ENCODE results near the gene HTATIP2. TPM values are rescaled to one million over a fixed set of nuclear protein-coding genes. Genes with fewer than 3 reads are reported as not detected.
A peak's percentile ranks its signal among the peaks of the same experiment; 100 is the strongest.
"Not testable (repeated sequence)": the region's sequence is repeated elsewhere in the genome, so short reads cannot be mapped to it uniquely, and the experiment has no call there.

The HTATIP2 gene
- total RNA-seq, 2 experiments from 2014 or later, result 41.4 to 60.4 TPM

- no peak overlapping the region for H3K27ac Mint-ChIP-seq
- POLR2A ChIA-PET, result no interaction called here
- CTCF ChIA-PET, result interaction anchor here (0.6 to 9.6 kb wide), 11 partner anchors 9 to 227 kb away, joined by 3 to 109 read pairs (median 4); no protein-coding TSS in a partner anchor
- no peaks in the 10 kb centered on the region for H3K36me3 Mint-ChIP-seq (ENCODE audit: low read depth)
- DNase-seq (peak; percentile 66), ATAC-seq (peak; percentile 90)
- H3K9me3 Mint-ChIP-seq (ENCODE audit: low read depth), result no peaks in the 10 kb centered on the region
- no peaks in the 10 kb centered on the region for H3K27me3 Mint-ChIP-seq
- H3K4me3 Mint-ChIP-seq, result no peak overlapping the region
- peaks cover 8% of the 10 kb centered on the region for H3K4me1 Mint-ChIP-seq
- intact Hi-C loops (cut with DNase I, micrococcal nuclease), result loop anchor here in 1 of 2 experiments (2.0 kb wide), 1 partner anchor 405 kb away; no protein-coding TSS in a partner anchor
These were observed 8.0 kb upstream of the HTATIP2 start for GRCh38 chr11:20355221-20356219.

DNA sequence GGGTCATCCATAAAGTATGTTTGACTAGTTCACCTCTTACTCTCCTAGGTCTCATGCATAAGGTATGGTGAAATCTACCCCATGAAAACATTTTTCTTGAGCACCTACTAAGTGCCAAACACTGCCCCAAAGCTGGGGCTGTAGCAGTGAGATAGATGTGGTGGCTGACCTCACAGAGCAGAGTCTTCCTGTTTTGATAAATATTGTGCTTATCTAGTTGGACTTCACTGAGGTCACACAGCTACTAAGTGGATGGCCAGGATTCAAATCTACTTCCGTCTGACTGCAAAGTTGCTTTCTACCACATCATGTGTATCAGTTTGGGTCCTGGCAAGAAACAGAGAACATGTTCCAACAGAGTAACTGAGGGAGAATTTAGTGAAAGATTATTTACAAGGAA, 6.4 kb upstream of the HTATIP2 start:
- ATAC-seq (no peak), DNase-seq (no peak)
- POLR2A ChIA-PET, result no interaction called here
- intact Hi-C loops (cut with DNase I, micrococcal nuclease), result no loop called here
- CTCF ChIA-PET, result interaction anchor here (6.1 to 9.6 kb wide), 2 partner anchors 225 to 229 kb away, joined by 52 to 109 read pairs; no protein-coding TSS in a partner anchor
- Mint-ChIP-seq H3K4me1 (peaks cover 13% of the 10 kb centered on the region), H3K36me3 (ENCODE audit: low read depth) (no peaks in the 10 kb centered on the region), H3K9me3 (ENCODE audit: low read depth) (peaks cover 2% of the 10 kb centered on the region), H3K27ac (no peak overlapping the region), H3K4me3 (no peak overlapping the region), H3K27me3 (no peaks in the 10 kb centered on the region)

DNA sequence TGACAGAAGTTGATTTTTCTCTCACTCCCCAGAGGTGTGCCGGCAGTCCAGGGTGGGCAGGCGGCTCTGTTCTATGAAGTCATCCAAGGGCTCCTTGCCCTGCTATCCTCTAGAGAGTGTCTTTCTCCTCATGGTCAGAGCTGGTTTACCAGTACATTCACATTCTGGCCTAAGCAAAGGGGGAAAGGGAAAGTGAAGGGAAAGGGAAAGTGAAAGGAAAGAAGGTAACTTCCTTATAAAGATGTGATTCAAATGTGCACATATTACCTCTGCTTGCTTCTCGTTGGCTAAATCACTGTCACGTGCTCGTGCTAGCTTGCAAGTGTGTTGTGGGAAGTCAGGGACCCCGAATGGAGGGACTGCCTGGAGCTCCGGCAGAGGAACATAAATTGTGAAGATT, 2.9 kb upstream of the HTATIP2 start:
- ATAC-seq (peak; percentile 58), DNase-seq (peak; percentile 55)
- H3K9me3 Mint-ChIP-seq (ENCODE audit: low read depth), result peaks cover 2% of the 10 kb centered on the region
- H3K4me3 Mint-ChIP-seq, result peak overlapping the region; percentile 50
- H3K36me3 Mint-ChIP-seq (ENCODE audit: low read depth), result peaks cover 19% of the 10 kb centered on the region
- ChIA-PET POLR2A (no interaction called here), CTCF (interaction anchor here (0.6 to 1.1 kb wide), 6 partner anchors 9 to 248 kb away, joined by 3 to 5 read pairs (median 3); no protein-coding TSS in a partner anchor)
- H3K27me3 Mint-ChIP-seq, result no peaks in the 10 kb centered on the region
- intact Hi-C loops (cut with DNase I, micrococcal nuclease), result loop anchor here in 1 of 2 experiments (2.0 to 10.0 kb wide), 6 partner anchors 386 to 1726 kb away; partner anchors contain the start of genes E2F8, NAV2, SPTY2D1 and ZDHHC13
- peaks cover 41% of the 10 kb centered on the region for H3K4me1 Mint-ChIP-seq
- peak overlapping the region; percentile 79 for H3K27ac Mint-ChIP-seq

DNA sequence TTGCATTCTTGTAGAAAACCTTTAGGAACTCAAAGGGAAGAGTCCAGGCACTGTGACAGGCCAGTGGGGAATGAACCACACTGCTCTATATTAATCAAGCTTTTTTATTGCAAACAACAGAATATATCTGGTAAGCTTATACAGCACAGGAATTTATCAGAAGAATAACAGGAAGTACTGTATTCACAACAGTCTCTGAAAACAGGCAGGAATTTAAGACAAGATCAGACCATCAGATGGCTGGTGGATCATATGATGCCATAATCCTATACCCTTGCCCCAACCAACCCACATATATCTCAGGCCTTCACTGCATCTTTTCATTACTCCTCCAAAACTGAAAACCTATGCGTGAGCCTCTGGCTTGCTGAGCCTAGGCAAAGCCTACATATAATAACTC, 1.0 kb upstream of the HTATIP2 start:
- H3K4me1 Mint-ChIP-seq, result peaks cover 57% of the 10 kb centered on the region
- H3K27me3 Mint-ChIP-seq, result no peaks in the 10 kb centered on the region

DNA sequence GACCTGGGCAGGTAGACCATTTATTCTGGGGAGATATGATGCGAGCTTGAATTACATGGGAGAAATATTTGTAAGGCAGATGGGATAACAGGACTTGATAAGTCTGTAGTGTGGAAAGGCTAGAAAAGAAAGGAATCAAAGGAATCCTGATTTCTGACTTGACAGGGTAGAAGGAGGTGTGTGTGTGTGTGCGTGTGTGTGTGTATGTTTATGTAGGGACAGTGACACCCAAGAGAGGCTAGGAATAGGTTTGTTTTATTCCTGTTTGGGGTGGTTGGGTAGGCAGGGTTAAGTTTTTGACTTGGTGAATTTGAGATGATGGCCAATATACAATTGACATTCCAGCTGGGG, 390 bp upstream of the HTATIP2 start:
- H3K27ac Mint-ChIP-seq, result peak overlapping the region; percentile 92
- peak overlapping the region; percentile 76 for H3K4me3 Mint-ChIP-seq
- ChIA-PET POLR2A (no interaction called here), CTCF (interaction anchor here (0.7 to 2.5 kb wide), 3 partner anchors 9 to 230 kb away, joined by 3 to 11 read pairs (median 4); no protein-coding TSS in a partner anchor)
- ATAC-seq (no peak), DNase-seq (no peak)
- H3K9me3 Mint-ChIP-seq (ENCODE audit: low read depth), result peaks cover 2% of the 10 kb centered on the region
- H3K27me3 Mint-ChIP-seq, result no peaks in the 10 kb centered on the region
- intact Hi-C loops (cut with DNase I, micrococcal nuclease), result loop anchor here in 1 of 2 experiments (1.0 to 10.0 kb wide), 6 partner anchors 24 to 1728 kb away; partner anchors contain the start of genes NAV2, PRMT3, SPTY2D1 and ZDHHC13
- H3K4me1 Mint-ChIP-seq, result peaks cover 62% of the 10 kb centered on the region
- peaks cover 36% of the 10 kb centered on the region for H3K36me3 Mint-ChIP-seq (ENCODE audit: low read depth)

More for the DNA sequence above, 1.0 kb upstream of the HTATIP2 start:
- ChIA-PET POLR2A (no interaction called here), CTCF (interaction anchor here (1.4 to 2.5 kb wide), 2 partner anchors 8 to 230 kb away, joined by 3 to 11 read pairs; no protein-coding TSS in a partner anchor)
- DNase-seq, result no peak
- peak overlapping the region; percentile 76 for H3K4me3 Mint-ChIP-seq
- peak overlapping the region; percentile 92 for H3K27ac Mint-ChIP-seq
- peaks cover 2% of the 10 kb centered on the region for H3K9me3 Mint-ChIP-seq (ENCODE audit: low read depth)
- H3K36me3 Mint-ChIP-seq (ENCODE audit: low read depth), result peaks cover 33% of the 10 kb centered on the region
- no peak for ATAC-seq
- intact Hi-C loops (cut with DNase I, micrococcal nuclease), result loop anchor here in 1 of 2 experiments (5.0 to 10.0 kb wide), 5 partner anchors 388 to 1728 kb away; partner anchors contain the start of genes NAV2, SPTY2D1 and ZDHHC13

DNA sequence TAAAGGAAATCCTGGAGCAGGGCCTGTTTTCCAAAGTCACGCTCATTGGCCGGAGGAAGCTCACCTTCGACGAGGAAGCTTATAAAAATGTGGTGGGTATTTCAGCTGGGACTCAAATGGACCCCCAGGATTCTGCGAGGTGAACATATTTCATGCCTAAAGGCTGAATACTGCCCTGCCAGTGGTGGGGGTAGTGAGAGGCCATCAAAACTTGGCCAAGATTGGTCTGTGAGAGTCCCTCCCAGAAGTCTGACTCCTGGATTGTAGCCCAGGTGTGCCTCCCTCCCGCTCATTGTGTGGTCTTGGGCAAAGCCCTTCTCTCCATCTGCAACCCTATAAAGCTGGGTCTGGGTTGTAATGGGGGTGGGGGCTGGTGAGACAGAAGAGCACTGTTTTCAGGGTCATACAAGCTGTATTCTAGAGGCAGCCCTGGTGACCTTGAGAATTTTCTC, 853 bp downstream of the HTATIP2 start:
- peak overlapping the region; percentile 89 for H3K27ac Mint-ChIP-seq
- no peaks in the 10 kb centered on the region for H3K27me3 Mint-ChIP-seq
- peaks cover 47% of the 10 kb centered on the region for H3K36me3 Mint-ChIP-seq (ENCODE audit: low read depth)
- H3K4me3 Mint-ChIP-seq, result peak overlapping the region; percentile 76
- ATAC-seq, result no peak
- H3K9me3 Mint-ChIP-seq (ENCODE audit: low read depth), result peaks cover 2% of the 10 kb centered on the region
- intact Hi-C loops (cut with DNase I, micrococcal nuclease), result loop anchor here in 1 of 2 experiments (5.0 to 10.0 kb wide), 5 partner anchors 390 to 1730 kb away; partner anchors contain the start of genes NAV2, SPTY2D1 and ZDHHC13
- ChIA-PET POLR2A (interaction anchor here (0.9 kb wide), 1 partner anchor 10 kb away, joined by 3 read pairs; no protein-coding TSS in a partner anchor), CTCF (interaction anchor here (0.6 to 2.5 kb wide), 3 partner anchors 9 to 96 kb away, joined by 3 to 11 read pairs (median 3); no protein-coding TSS in a partner anchor)
- no peak for DNase-seq
- H3K4me1 Mint-ChIP-seq, result peaks cover 73% of the 10 kb centered on the region

- CTCF ChIA-PET, result interaction anchor here (0.6 to 4.2 kb wide), 3 partner anchors 11 to 148 kb away, joined by 3 to 24 read pairs (median 4); no protein-coding TSS in a partner anchor
- Mint-ChIP-seq H3K4me1 (peaks cover 69% of the 10 kb centered on the region), H3K27ac (peak overlapping the region; percentile 19), H3K36me3 (ENCODE audit: low read depth) (peaks cover 57% of the 10 kb centered on the region), H3K4me3 (peak overlapping the region; percentile 76)
- POLR2A ChIA-PET; H3K27me3 Mint-ChIP-seq; DNase-seq; ATAC-seq; H3K9me3 Mint-ChIP-seq (ENCODE audit: low read depth): not testable (repeated sequence)
- intact Hi-C loops (cut with DNase I, micrococcal nuclease), result loop anchor here in 1 of 2 experiments (10.0 kb wide), 3 partner anchors 391 to 1731 kb away; partner anchors contain the start of gene SPTY2D1
These were observed 2.0 kb downstream of the HTATIP2 start for GRCh38 chr11:20365465-20365864.

DNA sequence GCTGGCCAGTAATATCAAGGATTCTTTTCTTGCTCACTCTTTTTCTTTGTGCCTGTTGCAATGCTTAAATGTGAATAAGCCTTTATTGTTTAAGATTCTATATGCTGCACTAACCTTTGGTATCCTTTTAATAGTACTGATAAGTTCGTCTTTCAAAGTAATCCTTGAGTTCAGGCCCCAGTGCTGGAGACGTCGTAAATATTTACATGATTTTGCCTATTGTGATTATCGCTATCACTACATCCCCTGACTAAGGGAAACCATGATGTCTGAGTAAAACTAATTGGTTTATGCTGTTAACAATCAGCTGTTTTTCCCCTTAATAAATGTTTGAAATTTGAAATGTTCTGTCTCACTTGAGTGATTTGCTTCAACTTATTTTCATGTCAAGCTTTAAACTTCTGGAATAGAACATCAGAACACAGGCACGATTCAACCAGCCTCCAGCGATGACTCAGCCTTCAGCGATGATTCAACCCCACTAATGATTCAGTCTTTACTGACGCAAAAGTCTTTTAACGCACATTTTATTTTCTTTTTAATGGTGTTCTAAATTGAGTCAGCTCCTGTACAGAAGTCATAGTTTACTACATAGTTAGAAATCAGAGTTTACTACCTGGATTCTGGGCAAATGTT, 3.9 kb downstream of the HTATIP2 start:
- ChIA-PET CTCF (interaction anchor here (0.6 to 4.2 kb wide), 4 partner anchors 9 to 1636 kb away, joined by 3 to 24 read pairs (median 7); no protein-coding TSS in a partner anchor), POLR2A (interaction anchor here (0.7 kb wide), 1 partner anchor 91 kb away, joined by 3 read pairs; no protein-coding TSS in a partner anchor)
- Mint-ChIP-seq H3K27me3 (no peaks in the 10 kb centered on the region), H3K36me3 (ENCODE audit: low read depth) (peaks cover 66% of the 10 kb centered on the region), H3K4me3 (peak overlapping the region; percentile 47), H3K9me3 (ENCODE audit: low read depth) (no peaks in the 10 kb centered on the region), H3K4me1 (peaks cover 57% of the 10 kb centered on the region), H3K27ac (peak overlapping the region; percentile 91)
- DNase-seq (peak; percentile 86), ATAC-seq (peak; percentile 79)
- intact Hi-C loops (cut with DNase I, micrococcal nuclease), result loop anchor here (1.0 to 10.0 kb wide), 4 partner anchors 20 to 1733 kb away; partner anchors contain the start of genes PRMT3 (in 2 of the 2) and SPTY2D1 (in 1 of the 2)

- no peak for DNase-seq
- Mint-ChIP-seq H3K4me1 (peaks cover 48% of the 10 kb centered on the region), H3K27ac (peak overlapping the region; percentile 84), H3K9me3 (ENCODE audit: low read depth) (no peaks in the 10 kb centered on the region), H3K27me3 (no peaks in the 10 kb centered on the region), H3K36me3 (ENCODE audit: low read depth) (peaks cover 72% of the 10 kb centered on the region), H3K4me3 (peak overlapping the region; percentile 21)
- ATAC-seq, result no peak
- intact Hi-C loops (cut with DNase I, micrococcal nuclease), result loop anchor here in 1 of 2 experiments (10.0 kb wide), 3 partner anchors 394 to 1734 kb away; partner anchors contain the start of gene SPTY2D1
- ChIA-PET POLR2A (no interaction called here), CTCF (interaction anchor here (0.7 to 4.2 kb wide), 3 partner anchors 14 to 17 kb away, joined by 3 to 24 read pairs (median 4); no protein-coding TSS in a partner anchor)
These were observed 4.9 kb downstream of the HTATIP2 start for GRCh38 chr11:20368438-20368837.

GRCh38 chr11:20369826-20370225, 6.3 kb downstream of the HTATIP2 start:
- POLR2A ChIA-PET, result no interaction called here
- peaks cover 77% of the 10 kb centered on the region for H3K36me3 Mint-ChIP-seq (ENCODE audit: low read depth)
- DNase-seq (no peak), ATAC-seq (no peak)
- intact Hi-C loops (cut with DNase I, micrococcal nuclease), result loop anchor here in 1 of 2 experiments (10.0 kb wide), 3 partner anchors 395 to 1735 kb away; partner anchors contain the start of gene SPTY2D1
- CTCF ChIA-PET, result interaction anchor here (0.6 kb wide), 1 partner anchor 16 kb away, joined by 3 read pairs; no protein-coding TSS in a partner anchor
- H3K27me3 Mint-ChIP-seq, result no peaks in the 10 kb centered on the region
- H3K9me3 Mint-ChIP-seq (ENCODE audit: low read depth), result no peaks in the 10 kb centered on the region
- H3K4me3 Mint-ChIP-seq, result no peak overlapping the region
- peaks cover 53% of the 10 kb centered on the region for H3K4me1 Mint-ChIP-seq
- H3K27ac Mint-ChIP-seq, result no peak overlapping the region
